Large intestine (tissue), 3 donors: Measurements from ENCODE around the gene ERH. TPM values are rescaled to one million over a fixed set of nuclear protein-coding genes. Genes with fewer than 3 reads are reported as not detected.
A peak's percentile ranks its signal among the peaks of the same experiment; 100 is the strongest.
"Not testable (repeated sequence)": the region's sequence is repeated elsewhere in the genome, so short reads cannot be mapped to it uniquely, and the experiment has no call there.

Experiments
- DNase-seq, 2 donors: peaks; one replicate each; pipeline versions ENCODE4 v3.0.0 to v3.0.0-alpha.2; 2013
- H3K27ac ChIP-seq: one replicate; pipeline ENCODE4 v1.5.1; 2013; ENCODE audit warnings: low read length
- H3K27me3 ChIP-seq: 2 replicates; pipeline ENCODE4 v1.6.1; 2013; ENCODE audit warnings: low read length; ENCODE audit not compliant: control insufficient read depth, insufficient read depth
- H3K36me3 ChIP-seq: 2 replicates; pipeline ENCODE4 v1.6.1; 2013; ENCODE audit warnings: low read length; ENCODE audit not compliant: control insufficient read depth, insufficient read depth
- H3K4me1 ChIP-seq: one replicate; pipeline ENCODE4 v1.6.1; 2013; ENCODE audit warnings: low read length; ENCODE audit not compliant: control insufficient read depth, insufficient read depth
- H3K4me3 ChIP-seq: one replicate; pipeline ENCODE4 v1.5.1; 2013; ENCODE audit warnings: low read length
- H3K9me3 ChIP-seq: one replicate; pipeline ENCODE4 v1.6.1; 2013; ENCODE audit warnings: mild to moderate bottlenecking, low read depth, low read length, moderate library complexity; ENCODE audit not compliant: control insufficient read depth
- WGBS: methylation state at CpG from one replicate; pipeline ENCODE4 v1.1.5; 2013; ENCODE audit warnings: low lambda C conversion rate; ENCODE audit not compliant: insufficient coverage; 5-methylcytosine and 5-hydroxymethylcytosine counted together
- polyA plus RNA-seq: library from polyadenylated mRNA; unstranded; fragments of 120-200 nt; gene quantifications from one replicate; pipeline ENCODE4 v1.2.1, GENCODE V29; 2013

The ERH gene
- polyA plus RNA-seq, 1 donor: 163 TPM

- DNase-seq: no peak
- Histone ChIP-seq H3K27me3 (no peaks in the 10 kb centered on the region), H3K4me3 (no peak overlapping the region), H3K36me3 (peaks cover 24% of the 10 kb centered on the region), H3K27ac (no peak overlapping the region), H3K4me1 (no peaks in the 10 kb centered on the region), H3K9me3 (no peaks in the 10 kb centered on the region)
- WGBS: 100% methylated on average over 1 of the region's 1 CpG
Observed at GRCh38 chr14:69427596-69427995, 29.5 kb upstream of the ERH start.

- Histone ChIP-seq H3K4me3 (no peak overlapping the region), H3K36me3 (peaks cover 24% of the 10 kb centered on the region), H3K4me1 (no peaks in the 10 kb centered on the region), H3K27ac (no peak overlapping the region), H3K9me3 (peaks cover 4% of the 10 kb centered on the region), H3K27me3 (no peaks in the 10 kb centered on the region)
- no peak for DNase-seq
- no CpG with 5 or more reads among the region's 2 CpGs for WGBS
Observed at GRCh38 chr14:69424149-69424923, 26.2 kb upstream of the ERH start.

- Histone ChIP-seq H3K27ac (no peak overlapping the region), H3K36me3 (peaks cover 24% of the 10 kb centered on the region), H3K4me1 (no peaks in the 10 kb centered on the region), H3K27me3 (no peaks in the 10 kb centered on the region), H3K9me3 (peaks cover 4% of the 10 kb centered on the region), H3K4me3 (no peak overlapping the region)
- WGBS: no CpG with 5 or more reads among the region's 4 CpGs
- DNase-seq: no peak
Observed at GRCh38 chr14:69423279-69423678, 25.2 kb upstream of the ERH start.

GRCh38 chr14:69416087-69416486, 18.0 kb upstream of the ERH start:
- not testable (repeated sequence) for H3K4me3 ChIP-seq, H3K36me3 ChIP-seq, H3K9me3 ChIP-seq, H3K27ac ChIP-seq, H3K4me1 ChIP-seq, H3K27me3 ChIP-seq, DNase-seq
- no CpG with 5 or more reads among the region's 4 CpGs for WGBS

- Histone ChIP-seq H3K27me3 (no peaks in the 10 kb centered on the region), H3K27ac (no peak overlapping the region), H3K36me3 (no peaks in the 10 kb centered on the region), H3K9me3 (no peaks in the 10 kb centered on the region), H3K4me3 (no peak overlapping the region), H3K4me1 (no peaks in the 10 kb centered on the region)
- DNase-seq: no peak
- WGBS: no CpG with 5 or more reads among the region's 2 CpGs
Observed at GRCh38 chr14:69413483-69413882, 15.4 kb upstream of the ERH start.

- DNase-seq: no peak
- no peaks in the 10 kb centered on the region for H3K9me3 ChIP-seq
Observed at GRCh38 chr14:69408331-69408960, 10.3 kb upstream of the ERH start.

GRCh38 chr14:69405762-69406161, 7.7 kb upstream of the ERH start:
- Histone ChIP-seq H3K4me3 (no peak overlapping the region), H3K4me1 (no peaks in the 10 kb centered on the region), H3K27me3 (no peaks in the 10 kb centered on the region), H3K36me3 (peaks cover 2% of the 10 kb centered on the region), H3K27ac (no peak overlapping the region), H3K9me3 (no peaks in the 10 kb centered on the region)
- no peak for DNase-seq

More at GRCh38 chr14:69408331-69408960, 10.3 kb upstream of the ERH start:
- H3K27me3 ChIP-seq: no peaks in the 10 kb centered on the region
- no peaks in the 10 kb centered on the region for H3K4me1 ChIP-seq
- H3K4me3 ChIP-seq: no peak overlapping the region
- WGBS: 63% methylated on average over 1 of the region's 2 CpGs
- no peak overlapping the region for H3K27ac ChIP-seq
- H3K36me3 ChIP-seq: peaks cover 2% of the 10 kb centered on the region

- H3K27ac ChIP-seq: no peak overlapping the region
- DNase-seq: no peak
- H3K4me1 ChIP-seq: no peaks in the 10 kb centered on the region
- 83% methylated on average over 1 of the region's 5 CpGs for WGBS
- no peak overlapping the region for H3K4me3 ChIP-seq
- H3K27me3 ChIP-seq: no peaks in the 10 kb centered on the region
- no peaks in the 10 kb centered on the region for H3K9me3 ChIP-seq
- H3K36me3 ChIP-seq: peaks cover 2% of the 10 kb centered on the region
Observed at GRCh38 chr14:69404883-69405282, 6.8 kb upstream of the ERH start.

GRCh38 chr14:69404478-69404877, 6.4 kb upstream of the ERH start:
- Histone ChIP-seq H3K27me3 (no peaks in the 10 kb centered on the region), H3K4me3 (no peak overlapping the region), H3K36me3 (peaks cover 2% of the 10 kb centered on the region), H3K4me1 (no peaks in the 10 kb centered on the region), H3K9me3 (no peaks in the 10 kb centered on the region), H3K27ac (no peak overlapping the region)
- WGBS: 85% methylated on average over 2 of the region's 3 CpGs
- no peak for DNase-seq

GRCh38 chr14:69401841-69402240, 3.7 kb upstream of the ERH start:
- no CpG with 5 or more reads among the region's 2 CpGs for WGBS
- Histone ChIP-seq H3K4me3 (no peak overlapping the region), H3K4me1 (no peaks in the 10 kb centered on the region), H3K27ac (no peak overlapping the region), H3K36me3 (peaks cover 2% of the 10 kb centered on the region), H3K27me3 (no peaks in the 10 kb centered on the region), H3K9me3 (no peaks in the 10 kb centered on the region)
- DNase-seq: no peak

GRCh38 chr14:69400154-69400553, 2.1 kb upstream of the ERH start:
- 84% methylated on average over 6 of the region's 6 CpGs for WGBS
- Histone ChIP-seq H3K27me3 (no peaks in the 10 kb centered on the region), H3K36me3 (peaks cover 10% of the 10 kb centered on the region), H3K27ac (no peak overlapping the region), H3K9me3 (no peaks in the 10 kb centered on the region), H3K4me1 (no peaks in the 10 kb centered on the region), H3K4me3 (peak overlapping the region; percentile 95)
- DNase-seq: no peak
